Gastroesophageal sphincter (tissue), 4 donors: ENCODE results near the gene AP2M1. TPM values are rescaled to one million over a fixed set of nuclear protein-coding genes. Genes with fewer than 3 reads are reported as not detected.

Experiments used
- ATAC-seq: fragments of 150-250 bp; one replicate; pipeline ENCODE4 v1.9.1; 2016; ENCODE audit warnings: mild to moderate bottlenecking, moderate library complexity
- H3K27ac ChIP-seq, 4 donors: fragments of 200-600 bp; sonication (generic) in 3 of 4; 1 replicate in 3 of 4; 2 replicates in 1 of 4; pipeline ENCODE4 v1.5.1; 2016 to 2019
- H3K27me3 ChIP-seq: fragments of 200-600 bp; sonication (generic); one replicate; pipeline ENCODE4 v1.5.1; 2019
- H3K36me3 ChIP-seq, 2 donors: fragments of 200-600 bp; sonication (generic); one replicate each; pipeline ENCODE4 v1.5.1; 2019; ENCODE audit warnings: control low read depth in 1 of 2
- H3K4me1 ChIP-seq, 3 donors: fragments of 200-600 bp; sonication (generic); 1 replicate in 2 of 3; 2 replicates in 1 of 3; pipeline ENCODE4 v1.5.1; 2016 to 2019; ENCODE audit warnings: control low read depth in 2 of 3
- H3K4me3 ChIP-seq, 2 donors: fragments of 200-600 bp; sonication (generic); one replicate each; pipeline ENCODE4 v1.5.1; 2019; ENCODE audit warnings: mild to moderate bottlenecking in 1 of 2, moderate library complexity in 1 of 2
- H3K9me3 ChIP-seq, 3 donors: fragments of 200-600 bp; sonication (generic); one replicate each; pipeline ENCODE4 v1.5.1; 2017 to 2019; ENCODE audit warnings: control low read depth in 2 of 3
- EP300 ChIP-seq: sonication (generic); formaldehyde crosslinking; IDR thresholded peaks from one replicate; pipeline ENCODE4 v1.6.1; 2017; ENCODE audit warnings: antibody characterized with exemption, mild to moderate bottlenecking
- POLR2A ChIP-seq, 2 donors: fragments of 450-650 bp; IDR thresholded peaks; one replicate each; pipeline ENCODE4 v1.6.1; 2017; ENCODE audit warnings: antibody characterized with exemption in 2 of 2, mild to moderate bottlenecking in 2 of 2, moderate library complexity in 1 of 2
- POLR2AphosphoS5 ChIP-seq: sonication (generic); formaldehyde crosslinking; IDR thresholded peaks from one replicate; pipeline ENCODE4 v1.6.1; 2017; ENCODE audit warnings: antibody characterized with exemption
- WGBS, 2 donors: methylation state at CpG; one replicate each; pipeline ENCODE4 v1.1.5; 2018; ENCODE audit warnings: low coverage in 1 of 2; 5-methylcytosine and 5-hydroxymethylcytosine counted together
- total RNA-seq, 4 donors: library from RNA; depleted of rRNA; stranded (reverse); fragments of >200 nt; gene quantifications; one replicate each; pipeline ENCODE4 v1.1.0, GENCODE V29; 2016
- TF ChIP-seq, protein P1 (sequence below), 4 experiments: fragments of 200-600 bp in 2 of 4; fragments of 450-650 bp in 2 of 4; sonication (generic) in 1 of 4; IDR thresholded peaks; one replicate each; pipeline ENCODE4 v1.5.1; 2017 to 2019; ENCODE audit warnings: antibody characterized with exemption in 4 of 4, mild to moderate bottlenecking in 2 of 4, moderate library complexity in 2 of 4

Gene AP2M1
- total RNA-seq, result 100 to 1,000 TPM; 234 to 322 (median 288) TPM

- H3K4me1 ChIP-seq, result peaks cover 3 to 56% (median 25%) of the 10 kb centered on the region in 3 donors
- TF ChIP-seq POLR2A (IDR thresholded peaks at IDR 0.05) (peak; percentile 71 to 77), EP300 (no peak), POLR2AphosphoS5 (peak; percentile 58)
- H3K36me3 ChIP-seq, result peaks cover 0 to 60% of the 10 kb centered on the region in 2 donors
- 0 to 1% methylated on average over 11 of the region's 73 CpGs for WGBS, 2 donors
- H3K9me3 ChIP-seq, result no peaks in the 10 kb centered on the region
- H3K27me3 ChIP-seq, result no peaks in the 10 kb centered on the region
- ATAC-seq, result peak; percentile 94
- peak within 1 kb of the TSS; percentile 60 to 97 for H3K4me3 ChIP-seq
- H3K27ac ChIP-seq, result peak within 1 kb of the TSS; percentile 62 to 98 (median 92)
Observed at GRCh38 chr3:184174646-184175492, at the start of gene AP2M1. Gene AP2M1, plus strand, starts transcription at chr3:184174855. Its CDS starts 2,139 bp downstream, at chr3:184176994.

GRCh38 chr3:184126006-184126405 is 48.6 kb upstream of the AP2M1 start:
- no peak for ATAC-seq
- 64 to 65% methylated on average over 3 of the region's 3 CpGs for whole genome bisulfite sequencing, 2 donors
- Histone ChIP-seq H3K9me3 (no peaks in the 10 kb centered on the region), H3K27ac (no peak overlapping the region), H3K4me1 (no peaks in the 10 kb centered on the region), H3K27me3 (no peaks in the 10 kb centered on the region), H3K4me3 (no peak overlapping the region), H3K36me3 (no peaks in the 10 kb centered on the region)
- TF ChIP-seq, protein P1, sequence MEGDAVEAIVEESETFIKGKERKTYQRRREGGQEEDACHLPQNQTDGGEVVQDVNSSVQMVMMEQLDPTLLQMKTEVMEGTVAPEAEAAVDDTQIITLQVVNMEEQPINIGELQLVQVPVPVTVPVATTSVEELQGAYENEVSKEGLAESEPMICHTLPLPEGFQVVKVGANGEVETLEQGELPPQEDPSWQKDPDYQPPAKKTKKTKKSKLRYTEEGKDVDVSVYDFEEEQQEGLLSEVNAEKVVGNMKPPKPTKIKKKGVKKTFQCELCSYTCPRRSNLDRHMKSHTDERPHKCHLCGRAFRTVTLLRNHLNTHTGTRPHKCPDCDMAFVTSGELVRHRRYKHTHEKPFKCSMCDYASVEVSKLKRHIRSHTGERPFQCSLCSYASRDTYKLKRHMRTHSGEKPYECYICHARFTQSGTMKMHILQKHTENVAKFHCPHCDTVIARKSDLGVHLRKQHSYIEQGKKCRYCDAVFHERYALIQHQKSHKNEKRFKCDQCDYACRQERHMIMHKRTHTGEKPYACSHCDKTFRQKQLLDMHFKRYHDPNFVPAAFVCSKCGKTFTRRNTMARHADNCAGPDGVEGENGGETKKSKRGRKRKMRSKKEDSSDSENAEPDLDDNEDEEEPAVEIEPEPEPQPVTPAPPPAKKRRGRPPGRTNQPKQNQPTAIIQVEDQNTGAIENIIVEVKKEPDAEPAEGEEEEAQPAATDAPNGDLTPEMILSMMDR (IDR thresholded peaks at IDR 0.05), result no peak
- TF ChIP-seq EP300, result no peak
- TF ChIP-seq POLR2A (IDR thresholded peaks at IDR 0.05), result no peak

DNA sequence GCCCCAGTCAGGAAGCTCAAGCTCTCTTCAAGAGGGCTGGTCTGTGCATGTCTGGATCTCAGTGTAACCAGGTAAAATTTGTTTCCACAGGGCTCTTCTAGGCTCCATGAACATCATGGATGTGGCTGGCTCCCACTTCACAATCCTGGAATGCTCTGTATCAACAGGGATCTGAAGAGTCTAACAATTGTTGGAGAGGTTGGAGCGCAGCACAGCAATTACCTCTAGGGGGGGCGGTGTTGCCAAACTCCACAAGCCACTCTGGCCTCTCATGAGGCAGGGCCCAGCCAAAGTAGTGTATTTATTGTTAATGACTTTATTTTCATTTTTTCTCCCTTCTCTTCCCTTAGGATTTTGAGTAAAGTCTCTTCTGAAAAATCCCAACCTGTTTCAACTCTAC is 45.6 kb upstream of the AP2M1 start:
- 17 to 34% methylated on average over 2 of the region's 2 CpGs for WGBS, 2 donors
- Histone ChIP-seq H3K27me3 (no peaks in the 10 kb centered on the region), H3K9me3 (no peaks in the 10 kb centered on the region), H3K4me3 (no peak overlapping the region), H3K27ac (no peak overlapping the region), H3K4me1 (peaks cover 0 to 7% (median 0%) of the 10 kb centered on the region in 3 donors), H3K36me3 (no peaks in the 10 kb centered on the region)
- ATAC-seq, result no peak
- TF ChIP-seq, protein P1 (IDR thresholded peaks at IDR 0.05), result peak in 1 of 4 experiments; percentile 31
- TF ChIP-seq POLR2A (IDR thresholded peaks at IDR 0.05), result no peak

DNA sequence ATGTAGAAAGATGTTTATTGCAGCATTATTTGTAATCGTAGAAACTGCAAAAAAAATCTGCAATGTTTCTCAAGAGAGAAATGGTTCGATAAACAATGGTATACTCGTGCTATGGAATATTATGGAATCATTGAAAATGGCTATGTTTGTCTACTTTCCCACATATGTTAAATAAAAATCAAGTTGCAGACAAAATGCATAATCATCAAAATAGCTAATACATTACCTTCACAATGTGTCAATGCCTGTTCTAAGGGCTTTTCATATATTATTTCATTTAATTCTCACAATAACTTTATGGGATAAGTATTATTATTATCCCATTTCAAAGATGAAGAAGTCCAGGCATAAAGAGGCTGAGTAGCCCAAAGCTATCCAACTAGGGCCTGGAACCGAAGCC is 41.7 kb upstream of the AP2M1 start:
- no peaks in the 10 kb centered on the region for H3K9me3 ChIP-seq
- H3K4me3 ChIP-seq, result no peak overlapping the region
- TF ChIP-seq POLR2A (IDR thresholded peaks at IDR 0.05) (no peak), EP300 (no peak), POLR2AphosphoS5 (no peak)
- TF ChIP-seq, protein P1 (IDR thresholded peaks at IDR 0.05), result no peak
- H3K36me3 ChIP-seq, result peaks cover 0 to 9% of the 10 kb centered on the region in 2 donors
- no peaks in the 10 kb centered on the region for H3K27me3 ChIP-seq
- no peak for ATAC-seq
- no peak overlapping the region for H3K27ac ChIP-seq
- H3K4me1 ChIP-seq, result peaks cover 0 to 27% (median 6%) of the 10 kb centered on the region in 3 donors
- WGBS, 2 donors, result 89 to 94% methylated on average over 4 of the region's 4 CpGs

GRCh38 chr3:184133840-184134745 is 40.6 kb upstream of the AP2M1 start:
- Histone ChIP-seq H3K4me1 (peaks cover 0 to 27% (median 6%) of the 10 kb centered on the region in 3 donors), H3K27me3 (no peaks in the 10 kb centered on the region), H3K27ac (peak overlapping the region; percentile 84 to 92 (median 86)), H3K36me3 (peaks cover 0 to 20% of the 10 kb centered on the region in 2 donors), H3K9me3 (no peaks in the 10 kb centered on the region), H3K4me3 (peak overlapping the region; percentile 61 to 97)
- 0 to 3% methylated on average over 9 to 13 of the region's 37 CpGs for WGBS, 2 donors
- peak; percentile 77 for ATAC-seq
- TF ChIP-seq, protein P1 (IDR thresholded peaks at IDR 0.05), result peak in 1 of 4 experiments; percentile 18
- TF ChIP-seq EP300, result no peak
- peak; percentile 56 for TF ChIP-seq POLR2AphosphoS5
- no peak for TF ChIP-seq POLR2A (IDR thresholded peaks at IDR 0.05)
